ENCODE data around the gene HENMT1. TPM values are rescaled to one million over a fixed set of nuclear protein-coding genes. Genes with fewer than 3 reads are reported as not detected.

HENMT1 gene
- total and polyA plus RNA-seq, 9 of the 15 experiments (the other 6 are each of a cell fraction or from before 2014, with no cell fraction given), result not detected

DNA sequence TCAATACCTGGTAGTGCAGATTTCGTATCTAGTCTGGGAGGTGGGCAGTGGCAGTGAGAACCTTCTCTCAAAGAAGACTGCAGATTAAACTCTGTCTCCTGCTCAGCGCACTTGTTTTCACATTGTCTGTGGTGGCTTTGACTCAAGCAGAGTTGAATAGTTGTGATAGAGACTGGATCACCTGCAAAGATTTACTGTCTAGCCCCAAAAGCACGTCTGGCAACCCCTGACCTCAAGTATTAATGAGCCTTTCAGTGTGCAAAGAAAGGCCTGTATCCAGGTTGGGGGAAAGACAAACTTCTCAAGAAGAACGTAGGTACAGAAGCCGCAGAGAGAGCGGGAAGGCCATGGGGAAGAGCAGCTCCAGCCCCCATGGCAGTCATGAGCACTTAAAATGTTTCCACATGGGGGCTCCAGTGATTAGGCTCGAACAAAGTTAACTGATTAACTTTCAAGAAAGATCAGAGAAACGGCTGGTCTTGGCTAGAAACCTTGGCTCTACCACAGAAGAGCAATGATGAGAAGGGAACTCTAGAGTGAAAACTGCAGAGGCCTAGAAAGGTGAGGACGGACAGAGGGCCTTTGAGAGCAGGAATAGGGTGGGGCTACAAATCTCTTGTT lies 15.2 kb downstream of the HENMT1 start (continued):
- TF ChIP-seq SPI1 (IDR thresholded peaks at IDR 0.05; ENCODE audit: borderline replicate concordance, low read depth, low read length) (no peak), BACH1 (tag; IDR thresholded peaks at IDR 0.05) (no peak), BCLAF1 (IDR thresholded peaks at IDR 0.05; ENCODE audit: borderline replicate concordance in 1 of 2, control insufficient read depth in 1 of 2, low read depth in 2 of 2, low read length in 1 of 2) (no peak), FOXP1 (CRISPR knock-in tag; IDR thresholded peaks at IDR 0.05) (no peak), SMC3 (conservative IDR thresholded peaks at IDR 0.05; ENCODE audit: insufficient read depth, low read depth, low read length) (0 out of 2 replicates have a peak, but pooled peaks have one; percentile 14), RAD21 (CRISPR knock-in tag; conservative IDR thresholded peaks at IDR 0.05 in 1 of 2, IDR thresholded peaks at IDR 0.05 in 1 of 2) (peak in 1 of 2 experiments; percentile 61; a peak in 3 of 4 replicates)
- TF ChIP-seq, protein P1, sequence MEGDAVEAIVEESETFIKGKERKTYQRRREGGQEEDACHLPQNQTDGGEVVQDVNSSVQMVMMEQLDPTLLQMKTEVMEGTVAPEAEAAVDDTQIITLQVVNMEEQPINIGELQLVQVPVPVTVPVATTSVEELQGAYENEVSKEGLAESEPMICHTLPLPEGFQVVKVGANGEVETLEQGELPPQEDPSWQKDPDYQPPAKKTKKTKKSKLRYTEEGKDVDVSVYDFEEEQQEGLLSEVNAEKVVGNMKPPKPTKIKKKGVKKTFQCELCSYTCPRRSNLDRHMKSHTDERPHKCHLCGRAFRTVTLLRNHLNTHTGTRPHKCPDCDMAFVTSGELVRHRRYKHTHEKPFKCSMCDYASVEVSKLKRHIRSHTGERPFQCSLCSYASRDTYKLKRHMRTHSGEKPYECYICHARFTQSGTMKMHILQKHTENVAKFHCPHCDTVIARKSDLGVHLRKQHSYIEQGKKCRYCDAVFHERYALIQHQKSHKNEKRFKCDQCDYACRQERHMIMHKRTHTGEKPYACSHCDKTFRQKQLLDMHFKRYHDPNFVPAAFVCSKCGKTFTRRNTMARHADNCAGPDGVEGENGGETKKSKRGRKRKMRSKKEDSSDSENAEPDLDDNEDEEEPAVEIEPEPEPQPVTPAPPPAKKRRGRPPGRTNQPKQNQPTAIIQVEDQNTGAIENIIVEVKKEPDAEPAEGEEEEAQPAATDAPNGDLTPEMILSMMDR (IDR thresholded peaks at IDR 0.05 in 2 of 3, conservative IDR thresholded peaks at IDR 0.05 in 1 of 3; ENCODE audit: insufficient read depth in 2 of 3, low read depth in 1 of 3, low read length in 3 of 3), result peak; percentile 25 to 54 (median 41); a peak in 5 of 6 replicates
- TF ChIP-seq, protein P2, sequence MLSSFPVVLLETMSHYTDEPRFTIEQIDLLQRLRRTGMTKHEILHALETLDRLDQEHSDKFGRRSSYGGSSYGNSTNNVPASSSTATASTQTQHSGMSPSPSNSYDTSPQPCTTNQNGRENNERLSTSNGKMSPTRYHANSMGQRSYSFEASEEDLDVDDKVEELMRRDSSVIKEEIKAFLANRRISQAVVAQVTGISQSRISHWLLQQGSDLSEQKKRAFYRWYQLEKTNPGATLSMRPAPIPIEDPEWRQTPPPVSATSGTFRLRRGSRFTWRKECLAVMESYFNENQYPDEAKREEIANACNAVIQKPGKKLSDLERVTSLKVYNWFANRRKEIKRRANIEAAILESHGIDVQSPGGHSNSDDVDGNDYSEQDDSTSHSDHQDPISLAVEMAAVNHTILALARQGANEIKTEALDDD (IDR thresholded peaks at IDR 0.05), result peak; percentile 41; the same call in 1 of the 2 replicates
